Measurements from ENCODE around the gene SDK1. TPM values are rescaled to one million over a fixed set of nuclear protein-coding genes. Genes with fewer than 3 reads are reported as not detected.
"Not testable (repeated sequence)": the region's sequence is repeated elsewhere in the genome, so short reads cannot be mapped to it uniquely, and the experiment has no call there.

SDK1 gene
- total RNA-seq, 2 experiments from 2014 or later = 0.20 to 0.25 TPM

DNA sequence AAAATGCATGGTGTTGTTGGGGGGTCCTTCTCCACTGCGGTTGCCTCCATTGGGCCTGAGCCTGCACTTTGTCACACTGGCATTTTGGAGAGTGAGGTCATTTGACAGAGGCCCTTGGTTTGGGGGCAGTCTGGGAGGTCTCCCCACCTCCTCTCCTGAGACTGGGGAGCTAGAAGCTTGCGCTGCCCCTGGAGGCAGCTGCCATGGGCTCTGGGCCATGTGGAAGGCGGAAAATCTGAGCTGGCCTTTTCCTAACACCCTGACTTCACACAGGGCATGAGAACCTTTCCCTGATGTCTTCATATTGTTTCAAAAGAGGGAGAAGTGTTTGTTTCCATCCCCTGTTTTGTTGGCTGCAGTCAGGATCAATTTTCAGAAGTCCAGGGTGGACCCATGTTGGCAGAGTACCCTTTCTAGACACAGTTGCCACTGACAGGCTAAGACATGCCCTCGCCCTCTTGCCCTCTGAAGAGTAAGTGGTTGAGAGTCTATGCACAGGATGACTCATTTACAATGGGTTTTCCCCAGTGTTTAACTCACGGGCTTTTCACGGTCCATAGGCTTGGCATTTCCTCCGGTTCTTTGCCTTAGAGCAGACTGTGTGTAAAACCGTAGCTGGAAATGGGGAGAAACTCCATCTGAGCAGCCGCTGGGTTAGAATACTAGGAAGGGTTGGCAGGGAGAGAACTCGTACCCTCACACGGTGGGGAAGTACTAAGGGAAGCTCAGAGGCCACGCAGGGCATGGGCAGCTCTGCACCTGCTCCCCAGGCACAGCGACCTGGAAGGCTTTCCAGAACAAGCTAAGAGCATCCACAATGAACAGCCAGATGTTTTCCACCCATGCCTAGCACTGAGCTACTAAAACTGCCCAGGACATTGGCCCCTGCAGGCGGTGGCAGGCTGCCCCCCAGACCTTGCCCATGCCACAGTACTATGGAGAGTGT is 655.0 kb downstream of the SDK1 start:
- no peak for DNase-seq
- Mint-ChIP-seq H3K4me3 (no peak overlapping the region), H3K27me3 (peaks cover 4% of the 10 kb centered on the region), H3K36me3 (no peaks in the 10 kb centered on the region), H3K4me1 (no peaks in the 10 kb centered on the region), H3K9me3 (no peaks in the 10 kb centered on the region), H3K27ac (no peak overlapping the region)
- POLR2A ChIA-PET = no interaction called here
- ATAC-seq (ENCODE audit: low read depth) = no peak

DNA sequence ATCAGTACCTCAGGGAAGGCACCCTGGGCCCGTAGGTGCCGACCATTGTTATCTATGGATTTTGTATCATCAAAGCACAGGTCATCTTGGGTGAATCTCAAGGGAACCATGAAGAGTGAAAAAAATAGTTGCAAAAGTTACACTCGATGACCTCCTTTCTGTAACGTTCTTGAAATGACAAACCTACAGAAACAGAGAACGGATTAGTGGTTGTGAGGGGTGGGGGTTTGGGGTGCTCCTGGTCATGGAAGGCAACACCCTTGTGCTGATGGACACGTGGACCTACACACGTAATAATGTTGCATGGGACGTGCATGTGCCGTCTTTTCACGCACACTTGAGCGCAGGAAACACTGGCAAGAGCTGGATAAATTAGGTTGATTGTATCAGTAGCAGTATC is 655.9 kb downstream of the SDK1 start:
- H3K27ac Mint-ChIP-seq = no peak overlapping the region
- DNase-seq = no peak
- no peaks in the 10 kb centered on the region for H3K4me1 Mint-ChIP-seq
- no peak for ATAC-seq (ENCODE audit: low read depth)
- peaks cover 4% of the 10 kb centered on the region for H3K27me3 Mint-ChIP-seq
- H3K4me3 Mint-ChIP-seq = no peak overlapping the region
- no peaks in the 10 kb centered on the region for H3K9me3 Mint-ChIP-seq
- H3K36me3 Mint-ChIP-seq = no peaks in the 10 kb centered on the region
- POLR2A ChIA-PET = no interaction called here

- Mint-ChIP-seq H3K9me3 (no peaks in the 10 kb centered on the region), H3K27me3 (peaks cover 4% of the 10 kb centered on the region), H3K4me3 (no peak overlapping the region), H3K36me3 (no peaks in the 10 kb centered on the region), H3K27ac (no peak overlapping the region), H3K4me1 (no peaks in the 10 kb centered on the region)
- POLR2A ChIA-PET = no interaction called here
- DNase-seq (no peak), ATAC-seq (ENCODE audit: low read depth) (no peak)
Measured at GRCh38 chr7:3957472-3958108, 656.5 kb downstream of the SDK1 start.

DNA sequence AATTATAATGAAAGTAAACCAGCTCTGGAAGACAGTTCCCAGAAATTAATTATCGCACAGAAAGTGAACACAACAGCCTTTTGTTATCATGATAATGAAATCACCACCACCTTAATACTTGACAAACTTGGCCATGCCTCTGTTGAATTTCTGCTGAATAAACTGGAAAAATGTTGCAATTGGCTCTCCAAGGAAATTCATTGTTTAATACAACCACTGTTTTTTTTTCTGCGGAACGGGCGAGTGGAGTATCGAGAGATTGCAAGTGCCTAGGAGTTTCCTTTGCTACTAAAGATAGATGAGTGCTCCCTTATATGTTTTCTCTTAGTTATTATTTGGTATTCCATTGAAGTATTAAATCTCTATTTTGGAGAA is 657.0 kb downstream of the SDK1 start:
- Mint-ChIP-seq H3K9me3 (no peaks in the 10 kb centered on the region), H3K27ac (no peak overlapping the region), H3K4me3 (no peak overlapping the region), H3K4me1 (no peaks in the 10 kb centered on the region), H3K27me3 (peaks cover 4% of the 10 kb centered on the region), H3K36me3 (no peaks in the 10 kb centered on the region)
- POLR2A ChIA-PET = no interaction called here
- ATAC-seq (ENCODE audit: low read depth) (no peak), DNase-seq (no peak)

GRCh38 chr7:3959364-3959763 is 658.3 kb downstream of the SDK1 start:
- Mint-ChIP-seq H3K36me3 (no peaks in the 10 kb centered on the region), H3K27me3 (peaks cover 4% of the 10 kb centered on the region), H3K27ac (no peak overlapping the region), H3K9me3 (no peaks in the 10 kb centered on the region), H3K4me3 (no peak overlapping the region), H3K4me1 (no peaks in the 10 kb centered on the region)
- DNase-seq (no peak), ATAC-seq (ENCODE audit: low read depth) (no peak)
- POLR2A ChIA-PET = no interaction called here

DNA sequence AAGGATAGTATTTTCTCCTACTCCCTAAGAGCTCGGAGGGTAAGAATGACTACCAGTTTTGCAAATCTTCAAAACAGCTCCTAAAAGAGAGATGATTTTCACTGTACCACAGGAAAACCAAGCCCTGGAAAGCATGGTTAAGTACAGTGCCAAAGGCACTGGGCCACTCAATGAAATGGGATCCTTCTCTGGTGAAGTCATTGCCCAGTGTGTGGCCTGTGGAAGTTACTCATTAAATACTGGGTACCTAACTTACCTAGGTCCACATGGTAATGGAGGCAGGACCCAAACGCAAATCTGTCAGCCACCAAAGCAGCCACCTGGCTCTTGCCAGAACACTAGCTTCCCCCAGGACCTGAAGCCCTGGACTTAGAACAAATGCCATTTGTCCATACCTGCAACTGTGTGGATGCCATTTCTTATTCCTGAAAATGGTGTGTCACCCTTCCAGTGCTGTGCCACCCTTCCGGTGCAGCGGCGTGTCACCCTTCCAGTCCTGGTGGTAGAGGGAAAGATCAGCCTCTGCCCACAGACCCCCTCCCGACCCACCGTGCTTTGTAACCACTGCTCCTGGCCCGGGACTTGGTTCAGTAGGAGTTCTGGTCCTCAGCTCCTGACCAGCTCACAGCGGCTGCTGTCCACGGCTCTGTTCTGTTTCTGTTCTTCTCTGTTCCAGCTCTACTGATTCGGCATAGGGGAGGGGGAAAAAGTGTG is 659.2 kb downstream of the SDK1 start:
- Mint-ChIP-seq H3K4me1 (no peaks in the 10 kb centered on the region), H3K27ac (no peak overlapping the region), H3K27me3 (peaks cover 4% of the 10 kb centered on the region), H3K9me3 (no peaks in the 10 kb centered on the region), H3K36me3 (no peaks in the 10 kb centered on the region), H3K4me3 (no peak overlapping the region)
- POLR2A ChIA-PET = no interaction called here
- no peak for ATAC-seq (ENCODE audit: low read depth)
- DNase-seq = no peak

DNA sequence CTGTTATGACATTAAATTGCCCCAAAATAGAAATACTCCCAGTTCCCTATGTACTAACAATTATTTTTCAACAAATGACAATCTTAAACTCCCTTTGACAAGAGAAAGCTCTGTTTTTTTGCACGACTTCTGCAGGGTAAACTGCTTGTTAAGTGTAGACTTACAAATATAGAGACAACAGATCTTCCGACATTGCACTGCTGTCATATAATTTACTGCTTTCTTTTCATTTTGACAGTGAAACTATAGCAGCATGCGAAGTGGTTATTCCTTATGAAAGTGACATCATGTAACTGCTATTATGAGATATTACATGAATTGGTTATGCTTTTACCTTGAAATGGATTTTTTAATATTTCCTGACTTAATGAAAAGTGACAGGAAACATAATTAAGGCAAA is 659.9 kb downstream of the SDK1 start:
- H3K27me3 Mint-ChIP-seq = peaks cover 4% of the 10 kb centered on the region

DNA sequence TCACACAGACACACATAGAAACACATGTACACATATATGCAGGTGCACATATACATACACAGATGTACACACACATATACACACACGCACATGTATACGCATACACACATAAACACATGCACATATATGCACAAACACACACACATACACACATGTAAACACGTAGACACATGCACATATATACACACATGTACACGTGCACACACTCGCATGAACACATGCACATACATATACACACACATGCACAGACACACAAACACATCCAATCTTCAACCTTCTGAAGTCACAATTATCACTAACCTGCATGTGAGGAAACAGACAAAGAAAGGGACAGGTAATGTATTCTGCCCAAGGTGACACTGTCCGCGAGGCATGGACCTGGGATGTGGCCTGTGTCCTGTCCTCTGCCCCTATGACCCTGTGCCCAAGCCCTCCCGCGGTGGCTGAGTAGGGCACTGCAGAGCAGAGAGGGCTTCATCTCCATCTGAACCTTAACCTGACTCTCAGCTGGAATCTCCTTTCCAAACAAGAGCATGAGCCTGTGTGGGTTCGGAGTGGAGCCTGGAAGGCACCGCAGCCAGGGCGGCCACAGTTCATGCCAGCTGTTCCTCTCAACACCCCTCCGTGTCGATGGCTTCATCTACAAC is 660.9 kb downstream of the SDK1 start:
- H3K36me3 Mint-ChIP-seq = no peaks in the 10 kb centered on the region

More for the DNA sequence above, 659.9 kb downstream of the SDK1 start:
- Mint-ChIP-seq H3K36me3 (no peaks in the 10 kb centered on the region), H3K27ac (no peak overlapping the region), H3K4me3 (no peak overlapping the region), H3K4me1 (no peaks in the 10 kb centered on the region), H3K9me3 (no peaks in the 10 kb centered on the region)
- ATAC-seq (ENCODE audit: low read depth) = no peak
- DNase-seq = no peak
- POLR2A ChIA-PET = no interaction called here

GRCh38 chr7:3963768-3964167 is 662.7 kb downstream of the SDK1 start:
- H3K4me1 Mint-ChIP-seq; POLR2A ChIA-PET; H3K27me3 Mint-ChIP-seq; DNase-seq; ATAC-seq (ENCODE audit: low read depth); H3K4me3 Mint-ChIP-seq; H3K9me3 Mint-ChIP-seq; H3K27ac Mint-ChIP-seq; H3K36me3 Mint-ChIP-seq: not testable (repeated sequence)

More for the DNA sequence above, 660.9 kb downstream of the SDK1 start:
- no peak for DNase-seq
- H3K27ac Mint-ChIP-seq = no peak overlapping the region
- peaks cover 4% of the 10 kb centered on the region for H3K27me3 Mint-ChIP-seq
- ATAC-seq (ENCODE audit: low read depth) = no peak
- no peaks in the 10 kb centered on the region for H3K9me3 Mint-ChIP-seq
- H3K4me1 Mint-ChIP-seq = no peaks in the 10 kb centered on the region
- POLR2A ChIA-PET = no interaction called here
- H3K4me3 Mint-ChIP-seq = no peak overlapping the region

DNA sequence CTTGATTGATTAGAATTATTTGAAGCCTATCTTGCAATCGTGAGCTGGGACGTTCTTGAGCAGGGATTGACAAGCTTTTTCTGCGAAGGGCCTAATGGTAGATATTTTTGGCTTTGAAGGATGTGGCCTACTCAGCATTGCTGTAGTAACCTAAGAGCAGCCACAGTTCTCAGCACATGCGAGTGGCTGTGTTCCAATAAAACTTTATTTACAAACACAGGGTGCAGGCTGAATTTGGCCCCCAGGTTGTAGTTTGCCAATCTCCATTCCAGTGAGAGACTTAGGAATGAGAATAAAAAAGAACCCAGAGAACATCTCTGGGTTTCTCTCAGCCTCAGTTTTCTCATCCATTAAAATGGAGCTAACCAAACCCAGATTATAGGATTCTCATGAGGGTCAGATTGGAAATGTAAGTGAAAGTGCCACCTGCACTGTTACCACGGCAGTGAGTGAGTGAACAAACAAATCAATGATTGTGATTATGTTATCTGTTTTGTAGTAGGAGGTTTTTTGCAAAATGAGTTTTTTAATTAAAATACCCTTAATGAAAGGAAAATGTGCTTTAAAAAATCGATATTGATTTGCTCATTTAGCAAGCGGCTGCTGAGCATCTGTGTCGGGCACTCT is 664.0 kb downstream of the SDK1 start:
- Mint-ChIP-seq H3K27ac (no peak overlapping the region), H3K27me3 (peaks cover 2% of the 10 kb centered on the region), H3K9me3 (no peaks in the 10 kb centered on the region), H3K4me1 (no peaks in the 10 kb centered on the region), H3K4me3 (no peak overlapping the region), H3K36me3 (no peaks in the 10 kb centered on the region)
- POLR2A ChIA-PET = no interaction called here
- no peak for ATAC-seq (ENCODE audit: low read depth)
- no peak for DNase-seq

DNA sequence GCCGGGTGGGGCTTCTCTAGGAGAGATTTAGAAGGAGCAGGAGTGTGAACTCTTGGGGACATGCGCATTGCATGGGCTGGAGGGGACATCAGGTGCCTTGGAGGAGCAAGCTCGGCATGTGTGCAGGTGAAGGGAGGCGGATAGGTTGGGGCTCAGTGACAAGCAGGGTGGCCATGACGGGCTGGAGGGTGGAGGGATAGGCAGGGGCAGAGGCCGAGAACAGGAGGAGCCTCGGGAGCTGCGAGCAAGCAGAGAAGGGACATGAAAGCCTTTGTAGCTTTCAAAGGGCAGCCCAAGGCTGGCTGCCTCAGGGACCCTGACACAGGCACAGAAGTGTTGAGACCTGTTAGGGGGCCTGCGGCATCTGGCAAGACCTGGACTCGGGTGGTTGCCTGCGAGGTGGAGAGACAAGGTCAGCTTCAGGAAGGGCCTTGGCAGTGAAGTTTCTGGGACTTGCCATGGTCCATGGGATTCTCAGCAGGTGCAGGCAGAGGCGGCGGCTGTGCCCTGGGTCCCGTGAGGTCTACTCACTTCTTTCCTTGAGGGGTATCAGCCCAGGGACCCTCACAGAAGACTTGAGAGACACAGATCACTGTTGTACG is 664.8 kb downstream of the SDK1 start:
- ATAC-seq (ENCODE audit: low read depth) (no peak), DNase-seq (no peak)
- POLR2A ChIA-PET = no interaction called here
- H3K36me3 Mint-ChIP-seq = no peaks in the 10 kb centered on the region
- no peaks in the 10 kb centered on the region for H3K4me1 Mint-ChIP-seq
- H3K27me3 Mint-ChIP-seq = no peaks in the 10 kb centered on the region
- no peak overlapping the region for H3K27ac Mint-ChIP-seq
- no peak overlapping the region for H3K4me3 Mint-ChIP-seq
- H3K9me3 Mint-ChIP-seq = no peaks in the 10 kb centered on the region

DNA sequence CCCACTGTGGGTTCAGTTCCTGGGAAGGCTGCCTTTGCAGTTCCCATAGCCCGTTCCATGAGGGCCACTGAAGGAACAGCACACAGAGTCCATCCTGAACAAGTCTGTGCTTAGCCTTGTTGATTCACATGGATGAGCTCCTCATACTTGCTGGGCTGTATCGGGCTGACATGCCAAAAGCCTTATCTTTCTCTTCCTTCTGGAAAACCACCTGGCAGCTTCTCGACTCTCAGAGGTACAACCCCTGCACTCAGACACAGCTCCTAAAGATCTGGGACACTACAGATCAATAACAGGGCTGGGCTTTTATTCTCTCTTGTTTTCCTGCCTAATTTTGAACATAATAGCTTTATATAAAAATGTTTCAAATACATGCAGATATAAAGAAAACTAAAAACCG is 667.2 kb downstream of the SDK1 start:
- Mint-ChIP-seq H3K9me3 (no peaks in the 10 kb centered on the region), H3K27ac (no peak overlapping the region), H3K36me3 (no peaks in the 10 kb centered on the region), H3K27me3 (no peaks in the 10 kb centered on the region), H3K4me1 (no peaks in the 10 kb centered on the region), H3K4me3 (no peak overlapping the region)
- ATAC-seq (ENCODE audit: low read depth) = no peak
- DNase-seq = no peak
- POLR2A ChIA-PET = no interaction called here

DNA sequence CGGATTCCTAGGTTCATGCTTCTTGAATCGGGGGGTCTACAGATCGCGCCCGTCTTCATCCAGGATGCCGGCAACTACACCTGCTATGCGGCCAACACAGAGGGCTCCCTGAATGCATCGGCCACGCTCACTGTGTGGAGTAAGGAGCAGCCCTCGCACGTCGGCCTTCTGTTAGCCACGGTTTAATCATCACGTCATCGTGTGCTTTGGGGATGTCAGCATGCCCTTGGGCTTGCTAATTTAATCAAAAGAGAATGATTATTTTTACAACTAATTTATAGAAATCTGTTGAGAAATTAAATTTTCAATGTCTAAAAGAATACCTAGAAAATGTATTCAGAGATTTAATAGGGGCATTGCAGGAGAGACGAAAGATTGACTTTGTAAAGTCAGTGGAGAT is 668.2 kb downstream of the SDK1 start:
- no peaks in the 10 kb centered on the region for H3K4me1 Mint-ChIP-seq
- POLR2A ChIA-PET = no interaction called here
- no peaks in the 10 kb centered on the region for H3K9me3 Mint-ChIP-seq

More for the DNA sequence above, 668.2 kb downstream of the SDK1 start:
- Mint-ChIP-seq H3K27ac (no peak overlapping the region), H3K27me3 (no peaks in the 10 kb centered on the region), H3K36me3 (no peaks in the 10 kb centered on the region), H3K4me3 (no peak overlapping the region)
- DNase-seq (no peak), ATAC-seq (ENCODE audit: low read depth) (no peak)

Measured in activated naive CD8-positive, alpha-beta T cell treated with anti-CD3 and anti-CD28 coated beads, Interleukin-2, amount 10 ng/mL, durations not matched to agents 7 days and 5 days (primary cell).